ENCODE data around the gene TLE1.

- no peak for TF ChIP-seq POLR2A (IDR thresholded peaks at IDR 0.05)
- no peak for TF ChIP-seq CTCF (IDR thresholded peaks at IDR 0.05)
- TF ChIP-seq EP300 (IDR thresholded peaks at IDR 0.05) = no peak
Observed at GRCh38 chr9:81632599-81632998, 56.7 kb downstream of the TLE1 start.
